Caco-2 (cell line): ENCODE measurements around the gene C19orf47. TPM values are rescaled to one million over a fixed set of nuclear protein-coding genes. Genes with fewer than 3 reads are reported as not detected.

ENCODE experiments used
- BruUV-seq: library from RNA; stranded (reverse); fragments of 400-500 nt; replicated peaks from 2 replicates; lab custom pipeline; 2021; lab: Mats Ljungman, UMichigan
- CTCF ChIA-PET: fragments of 300-600 bp; sonication (Branson Sonifier 250); formaldehyde crosslinking; loops from one replicate; lab custom pipeline; 2022; ENCODE audit warnings: antibody characterized with exemption; lab: Charles Lee
- POLR2A ChIA-PET: fragments of 300-600 bp; sonication (Branson Sonifier 250); formaldehyde crosslinking; loops from one replicate; lab custom pipeline; 2022; ENCODE audit warnings: antibody characterized with exemption; lab: Charles Lee
- DNase-seq, 2 experiments: peaks; one replicate each; pipeline versions ENCODE4 v3.0.0 to v3.0.0-alpha.2; 2020 to 2022
- H3K27me3 ChIP-seq: replicated peaks from 2 replicates; pipeline ENCODE4 v1.6.0; 2011; ENCODE audit warnings: low read length; ENCODE audit not compliant: control insufficient read depth, insufficient read depth
- H3K36me3 ChIP-seq: 2 replicates; pipeline ENCODE4 v1.5.1; 2011; ENCODE audit warnings: low read length; ENCODE audit not compliant: control insufficient read depth, insufficient read depth
- H3K4me1 ChIP-seq: fragments of 250-450 bp; sonication (Bioruptor Pico); 2 replicates; pipeline ENCODE4 v1.5.1; 2020; ENCODE audit warnings: mild to moderate bottlenecking
- H3K4me3 ChIP-seq: 2 replicates; pipeline ENCODE4 v1.5.1; 2011; ENCODE audit warnings: low read depth, mild to moderate bottlenecking, control low read depth, low read length
- H3K9me3 ChIP-seq: fragments of 250-450 bp; sonication (Bioruptor Pico); 2 replicates; pipeline ENCODE4 v1.5.1; 2020; ENCODE audit warnings: mild to moderate bottlenecking, moderate library complexity
- H3K27ac Mint-ChIP-seq: one replicate; pipeline ENCODE4 v1.8.0; 2022; ENCODE audit warnings: mixed read lengths; ENCODE audit not compliant: unreplicated experiment
- H3K27me3 Mint-ChIP-seq: one replicate; pipeline ENCODE4 v1.8.0; 2022; ENCODE audit warnings: mixed read lengths; ENCODE audit not compliant: insufficient read depth, unreplicated experiment
- H3K36me3 Mint-ChIP-seq: one replicate; pipeline ENCODE4 v1.8.0; 2022; ENCODE audit warnings: mild to moderate bottlenecking, mixed read lengths; ENCODE audit not compliant: insufficient read depth, unreplicated experiment
- H3K4me1 Mint-ChIP-seq: one replicate; pipeline ENCODE4 v1.8.0; 2022; ENCODE audit warnings: low read depth, mixed read lengths; ENCODE audit not compliant: unreplicated experiment
- H3K4me3 Mint-ChIP-seq: one replicate; pipeline ENCODE4 v1.8.0; 2022; ENCODE audit warnings: mild to moderate bottlenecking, moderate library complexity, mixed read lengths; ENCODE audit not compliant: unreplicated experiment
- H3K9me3 Mint-ChIP-seq: one replicate; pipeline ENCODE4 v1.8.0; 2022; ENCODE audit warnings: mixed read lengths; ENCODE audit not compliant: unreplicated experiment
- intact Hi-C: fragments of 100-400 bp; cut with micrococcal nuclease; formaldehyde crosslinking; loops from one replicate; pipeline ENCODE4 v1.10.0; 2022; ENCODE audit not compliant: unreplicated experiment
- total RNA-seq: library from RNA; stranded (reverse); gene quantifications from 2 replicates; pipeline ENCODE4 v1.2.3, GENCODE V29; 2022
- TF ChIP-seq, protein P1 (sequence below), 2 experiments: fragments of 200-600 bp in 1 of 2; IDR thresholded peaks; 1 replicate in 1 of 2; 2 replicates in 1 of 2; pipeline versions ENCODE4 v1.5.1 to v1.8.0; 2011 to 2022; ENCODE audit warnings: antibody characterized with exemption in 1 of 2, control low read depth in 1 of 2, inconsistent platforms in 1 of 2, low read depth in 1 of 2, low read length in 1 of 2, mild to moderate bottlenecking in 1 of 2, moderate library complexity in 1 of 2; ENCODE audit not compliant: insufficient read depth in 1 of 2, severe bottlenecking in 1 of 2, unreplicated experiment in 1 of 2

Gene C19orf47
- total RNA-seq, 1 experiment from 2014 or later = 28.3 TPM

DNA sequence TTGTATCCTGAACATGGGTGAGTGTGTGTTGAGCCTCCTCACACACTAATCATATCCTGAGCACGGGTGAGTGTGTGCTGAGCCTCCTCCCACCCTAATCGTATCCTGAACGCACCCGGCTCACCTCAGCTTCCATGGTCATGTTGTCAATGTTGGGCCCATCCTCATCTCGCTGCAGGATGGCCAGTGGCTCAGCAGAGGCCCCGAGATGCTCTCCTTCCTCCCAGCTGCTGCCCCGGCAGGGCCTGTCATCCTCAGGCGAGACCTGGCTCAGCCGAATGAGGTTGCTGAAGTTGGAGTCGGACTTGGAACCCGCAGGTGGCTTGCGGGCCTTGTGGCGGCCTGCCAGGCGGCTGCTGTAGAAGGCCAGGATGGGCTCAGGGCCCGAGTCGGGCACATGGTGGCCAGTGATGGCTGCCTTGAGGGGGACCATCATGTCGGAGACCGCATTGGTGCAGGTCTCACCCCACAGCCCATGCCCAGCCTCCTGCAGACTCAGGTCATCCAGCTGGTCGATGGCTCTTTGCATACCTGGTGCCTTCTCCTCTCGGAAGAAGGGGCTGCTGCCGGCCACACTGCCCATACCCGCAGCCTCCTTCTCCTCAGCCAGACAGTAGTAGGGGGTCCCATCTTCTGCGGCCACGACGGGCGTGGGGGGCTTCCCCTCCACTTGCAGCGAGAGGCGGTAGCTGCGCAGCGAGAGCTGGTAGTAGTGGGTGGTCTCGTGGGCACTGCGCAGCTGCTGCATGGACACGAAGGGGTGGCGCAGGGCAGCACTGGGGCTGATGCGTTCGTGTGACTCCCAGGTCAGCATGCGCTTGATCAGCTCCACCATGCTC lies 32.2 kb upstream of the C19orf47 start:
- BruUV-seq = no TSS peak
- Mint-ChIP-seq H3K9me3 (no peaks in the 10 kb centered on the region), H3K4me3 (no peak overlapping the region), H3K4me1 (peaks cover 6% of the 10 kb centered on the region), H3K27me3 (no peaks in the 10 kb centered on the region), H3K27ac (no peak overlapping the region), H3K36me3 (no peaks in the 10 kb centered on the region)
- no peak overlapping the region for H3K4me3 ChIP-seq
- no peaks in the 10 kb centered on the region for H3K36me3 ChIP-seq
- TF ChIP-seq, protein P1, sequence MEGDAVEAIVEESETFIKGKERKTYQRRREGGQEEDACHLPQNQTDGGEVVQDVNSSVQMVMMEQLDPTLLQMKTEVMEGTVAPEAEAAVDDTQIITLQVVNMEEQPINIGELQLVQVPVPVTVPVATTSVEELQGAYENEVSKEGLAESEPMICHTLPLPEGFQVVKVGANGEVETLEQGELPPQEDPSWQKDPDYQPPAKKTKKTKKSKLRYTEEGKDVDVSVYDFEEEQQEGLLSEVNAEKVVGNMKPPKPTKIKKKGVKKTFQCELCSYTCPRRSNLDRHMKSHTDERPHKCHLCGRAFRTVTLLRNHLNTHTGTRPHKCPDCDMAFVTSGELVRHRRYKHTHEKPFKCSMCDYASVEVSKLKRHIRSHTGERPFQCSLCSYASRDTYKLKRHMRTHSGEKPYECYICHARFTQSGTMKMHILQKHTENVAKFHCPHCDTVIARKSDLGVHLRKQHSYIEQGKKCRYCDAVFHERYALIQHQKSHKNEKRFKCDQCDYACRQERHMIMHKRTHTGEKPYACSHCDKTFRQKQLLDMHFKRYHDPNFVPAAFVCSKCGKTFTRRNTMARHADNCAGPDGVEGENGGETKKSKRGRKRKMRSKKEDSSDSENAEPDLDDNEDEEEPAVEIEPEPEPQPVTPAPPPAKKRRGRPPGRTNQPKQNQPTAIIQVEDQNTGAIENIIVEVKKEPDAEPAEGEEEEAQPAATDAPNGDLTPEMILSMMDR (IDR thresholded peaks at IDR 0.05; ENCODE audit: insufficient read depth in 1 of 2, low read depth in 1 of 2, low read length in 1 of 2, severe bottlenecking in 1 of 2, unreplicated experiment in 1 of 2) = no peak
- ChIA-PET POLR2A (no interaction called here), CTCF (interaction anchor here (0.6 to 1.7 kb wide), 3 partner anchors 26 to 75 kb away, joined by 3 to 8 read pairs (median 7); partner anchors contain the start of genes C19orf47 and PLD3)
- H3K4me1 ChIP-seq = no peaks in the 10 kb centered on the region
- no peaks in the 10 kb centered on the region for H3K9me3 ChIP-seq
- DNase-seq = no peak
- no peaks in the 10 kb centered on the region for H3K27me3 ChIP-seq
- intact Hi-C loops = no loop called here

DNA sequence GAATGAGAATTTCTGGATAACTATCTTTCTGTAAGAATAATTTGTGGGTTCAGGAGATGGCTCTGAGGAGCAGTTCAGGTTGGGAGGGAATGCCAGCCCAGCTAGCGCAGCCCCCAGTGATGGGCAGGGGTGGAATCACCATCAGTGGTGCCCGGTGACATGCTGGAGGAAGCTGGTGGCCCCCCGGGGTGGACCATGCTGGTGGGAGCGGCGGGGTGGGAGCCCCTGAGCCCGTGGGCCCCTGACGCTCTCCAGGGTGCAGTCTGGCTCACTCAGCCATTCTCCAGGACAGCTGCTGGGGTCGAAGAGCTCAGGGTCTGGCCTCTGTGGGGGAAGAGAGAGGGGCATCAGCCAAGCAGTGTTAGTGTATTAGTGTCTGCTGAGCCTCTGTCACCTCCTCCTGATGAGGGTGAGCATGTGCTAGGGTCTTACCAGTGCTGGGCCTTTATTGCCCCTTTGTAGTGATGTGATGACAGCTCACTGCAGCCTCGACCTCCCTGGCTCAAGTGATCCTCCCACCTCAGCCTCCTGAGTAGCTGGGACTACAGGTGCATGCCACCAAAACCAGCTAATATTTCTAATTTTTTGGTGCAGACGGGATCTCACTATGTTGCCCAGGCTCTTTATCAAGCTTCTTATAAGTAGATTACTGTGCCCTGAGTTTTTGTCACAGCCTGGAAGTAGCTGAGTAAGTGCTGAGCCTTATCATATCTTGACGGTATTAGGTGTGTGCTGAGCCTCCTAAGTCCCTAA lies 31.4 kb upstream of the C19orf47 start:
- H3K4me3 Mint-ChIP-seq = no peak overlapping the region
- Histone ChIP-seq H3K4me1 (no peaks in the 10 kb centered on the region), H3K27me3 (no peaks in the 10 kb centered on the region), H3K9me3 (no peaks in the 10 kb centered on the region), H3K36me3 (no peaks in the 10 kb centered on the region), H3K4me3 (no peak overlapping the region)
- BruUV-seq = no TSS peak
- H3K4me1 Mint-ChIP-seq = no peaks in the 10 kb centered on the region
- TF ChIP-seq, protein P1 (IDR thresholded peaks at IDR 0.05; ENCODE audit: insufficient read depth in 1 of 2, low read depth in 1 of 2, low read length in 1 of 2, severe bottlenecking in 1 of 2, unreplicated experiment in 1 of 2) = no peak
- H3K36me3 Mint-ChIP-seq = no peaks in the 10 kb centered on the region
- intact Hi-C loops = no loop called here
- H3K9me3 Mint-ChIP-seq = no peaks in the 10 kb centered on the region
- ChIA-PET POLR2A (no interaction called here), CTCF (no interaction called here)
- DNase-seq = no peak
- no peak overlapping the region for H3K27ac Mint-ChIP-seq
- no peaks in the 10 kb centered on the region for H3K27me3 Mint-ChIP-seq

DNA sequence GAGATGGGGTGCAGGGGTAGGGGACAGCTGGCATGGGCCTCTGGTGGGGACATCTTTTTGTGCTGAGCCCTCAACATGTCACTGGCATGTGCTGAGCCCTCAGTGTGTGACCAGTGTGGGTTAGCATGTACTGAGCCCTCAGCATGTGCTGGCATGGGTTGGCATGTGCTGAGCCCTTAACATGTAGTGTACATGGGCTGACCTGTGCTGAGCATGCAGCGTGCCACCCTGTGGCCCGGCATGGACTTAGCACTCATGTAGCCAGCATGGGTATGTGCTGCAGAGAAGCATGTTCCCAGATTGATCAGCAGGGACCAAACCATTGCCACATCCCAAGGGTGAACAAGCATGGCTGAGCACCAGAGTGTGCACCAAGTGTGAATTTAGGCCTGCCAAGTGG lies 30.3 kb upstream of the C19orf47 start:
- ChIA-PET POLR2A (no interaction called here), CTCF (no interaction called here)
- TF ChIP-seq, protein P1 (IDR thresholded peaks at IDR 0.05; ENCODE audit: insufficient read depth in 1 of 2, low read depth in 1 of 2, low read length in 1 of 2, severe bottlenecking in 1 of 2, unreplicated experiment in 1 of 2) = no peak
- no TSS peak for BruUV-seq
- DNase-seq = no peak
- H3K4me3 Mint-ChIP-seq = no peak overlapping the region
- intact Hi-C loops = no loop called here
- Histone ChIP-seq H3K4me1 (no peaks in the 10 kb centered on the region), H3K36me3 (no peaks in the 10 kb centered on the region), H3K9me3 (no peaks in the 10 kb centered on the region), H3K4me3 (no peak overlapping the region), H3K27me3 (no peaks in the 10 kb centered on the region)
- H3K4me1 Mint-ChIP-seq = no peaks in the 10 kb centered on the region
- H3K27me3 Mint-ChIP-seq = no peaks in the 10 kb centered on the region
- no peak overlapping the region for H3K27ac Mint-ChIP-seq
- no peaks in the 10 kb centered on the region for H3K36me3 Mint-ChIP-seq
- no peaks in the 10 kb centered on the region for H3K9me3 Mint-ChIP-seq
